ENCODE measurements around the gene ARHGAP6. TPM values are rescaled to one million over a fixed set of nuclear protein-coding genes. Genes with fewer than 3 reads are reported as not detected.
A peak's percentile ranks its signal among the peaks of the same experiment; 100 is the strongest.
"Not testable (repeated sequence)": the region's sequence is repeated elsewhere in the genome, so short reads cannot be mapped to it uniquely, and the experiment has no call there.

ARHGAP6 gene
- total and polyA plus RNA-seq, 4 donors = 5.1 to 19.5 (median 12.9) TPM

DNA sequence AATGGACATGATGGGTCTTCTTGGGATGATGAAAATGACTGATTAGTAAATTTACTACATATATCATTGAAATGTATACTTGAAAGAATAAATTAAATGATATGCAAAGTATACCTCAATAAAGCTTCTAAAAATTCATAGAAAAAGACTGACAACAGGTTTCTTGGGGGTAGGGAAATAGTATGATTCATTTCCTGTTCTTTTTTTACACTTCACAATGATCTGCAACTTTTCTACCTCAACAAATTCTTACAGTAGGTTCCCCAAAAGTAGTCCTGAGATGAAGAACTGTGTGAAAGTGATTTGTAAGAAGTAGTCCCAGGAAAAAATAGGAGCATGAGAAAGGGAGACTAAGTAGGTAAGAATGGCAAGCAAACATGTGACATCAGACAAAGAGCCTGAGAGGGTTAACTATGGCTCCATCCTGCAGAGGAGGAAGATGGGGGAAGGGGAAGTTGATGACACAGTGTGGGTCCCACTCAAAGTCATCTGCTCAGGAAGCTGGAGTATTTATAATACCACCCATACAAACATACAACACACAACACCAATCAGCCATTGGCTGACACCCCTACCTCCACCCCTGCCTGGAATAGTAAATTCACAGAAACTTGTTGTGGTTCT lies 73.9 kb downstream of the ARHGAP6 start:
- Histone ChIP-seq H3K4me1 (ENCODE audit: control insufficient read depth in 1 of 2, insufficient read depth in 2 of 2, low read length in 2 of 2) (no peaks in the 10 kb centered on the region), H3K9me3 (ENCODE audit: control insufficient read depth, low read length) (no peaks in the 10 kb centered on the region), H3K27me3 (ENCODE audit: control insufficient read depth in 1 of 2, insufficient read depth in 2 of 2, low read length in 1 of 2) (no peaks in the 10 kb centered on the region), H3K4me3 (ENCODE audit: low read length in 2 of 2) (no peak overlapping the region), H3K36me3 (ENCODE audit: control insufficient read depth in 1 of 2, insufficient read depth in 2 of 2, low read length in 1 of 2) (no peaks in the 10 kb centered on the region), H3K27ac (ENCODE audit: low read depth in 1 of 2, low read length in 2 of 2) (no peak overlapping the region)
- ATAC-seq (ENCODE audit: low FRiP score) = no peak
- no peak for DNase-seq
- intact Hi-C loops (cut with DNase I) = no loop called here

DNA sequence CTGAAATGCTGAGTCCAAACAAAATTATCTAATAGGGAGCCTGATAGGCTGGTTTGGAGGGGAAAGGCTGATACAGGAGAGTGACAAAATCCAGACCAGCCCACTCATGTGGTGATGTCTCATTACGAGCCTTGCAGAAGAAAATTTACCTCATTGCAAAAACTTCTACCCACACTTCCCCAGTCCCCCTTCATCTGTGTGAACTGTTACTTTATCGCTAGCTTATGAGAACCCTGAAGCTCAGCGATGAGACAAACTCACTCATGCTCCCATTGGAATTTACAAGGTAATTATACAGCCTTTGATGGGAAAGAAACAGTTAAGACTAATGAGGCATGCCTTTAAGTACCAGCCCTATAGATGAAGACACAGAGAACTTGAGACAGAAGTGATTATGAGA lies 76.1 kb downstream of the ARHGAP6 start:
- intact Hi-C loops (cut with DNase I) = no loop called here
- H3K36me3 ChIP-seq (ENCODE audit: control insufficient read depth in 1 of 2, insufficient read depth in 2 of 2, low read length in 1 of 2) = no peaks in the 10 kb centered on the region
- no peak overlapping the region for H3K4me3 ChIP-seq (ENCODE audit: low read length in 2 of 2)
- no peaks in the 10 kb centered on the region for H3K9me3 ChIP-seq (ENCODE audit: control insufficient read depth, low read length)
- WGBS, 2 donors = 26 to 47% methylated on average over 3 of the region's 3 CpGs
- ATAC-seq (ENCODE audit: low FRiP score) = no peak
- no peaks in the 10 kb centered on the region for H3K27me3 ChIP-seq (ENCODE audit: control insufficient read depth in 1 of 2, insufficient read depth in 2 of 2, low read length in 1 of 2)
- no peaks in the 10 kb centered on the region for H3K4me1 ChIP-seq (ENCODE audit: control insufficient read depth in 1 of 2, insufficient read depth in 2 of 2, low read length in 2 of 2)
- no peak overlapping the region for H3K27ac ChIP-seq (ENCODE audit: low read depth in 1 of 2, low read length in 2 of 2)
- no peak for DNase-seq

DNA sequence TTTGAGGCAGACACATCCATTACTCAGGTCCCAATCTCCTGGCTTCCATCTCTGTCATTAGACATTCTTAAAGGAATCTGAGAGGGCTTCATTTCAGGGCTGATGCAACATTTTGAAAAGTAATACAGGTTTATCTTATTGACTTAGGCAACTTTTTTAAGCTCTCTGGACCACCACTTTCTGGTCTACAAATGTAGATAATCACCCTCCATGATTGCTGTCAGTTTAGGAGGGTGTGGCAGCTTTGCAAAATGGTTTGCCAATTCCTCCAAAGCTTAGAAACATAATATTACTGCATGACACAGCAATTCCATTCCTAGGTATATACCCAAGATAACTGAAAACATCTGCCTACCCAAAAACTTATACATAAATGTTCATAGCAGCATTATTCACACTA lies 77.6 kb downstream of the ARHGAP6 start:
- Histone ChIP-seq H3K4me1 (ENCODE audit: control insufficient read depth in 1 of 2, insufficient read depth in 2 of 2, low read length in 2 of 2) (no peaks in the 10 kb centered on the region), H3K27me3 (ENCODE audit: control insufficient read depth in 1 of 2, insufficient read depth in 2 of 2, low read length in 1 of 2) (no peaks in the 10 kb centered on the region), H3K4me3 (ENCODE audit: low read length in 2 of 2) (no peak overlapping the region), H3K9me3 (ENCODE audit: control insufficient read depth, low read length) (no peaks in the 10 kb centered on the region), H3K27ac (ENCODE audit: low read depth in 1 of 2, low read length in 2 of 2) (no peak overlapping the region), H3K36me3 (ENCODE audit: control insufficient read depth in 1 of 2, insufficient read depth in 2 of 2, low read length in 1 of 2) (no peaks in the 10 kb centered on the region)
- no peak for ATAC-seq (ENCODE audit: low FRiP score)
- intact Hi-C loops (cut with DNase I) = no loop called here
- DNase-seq = no peak

DNA sequence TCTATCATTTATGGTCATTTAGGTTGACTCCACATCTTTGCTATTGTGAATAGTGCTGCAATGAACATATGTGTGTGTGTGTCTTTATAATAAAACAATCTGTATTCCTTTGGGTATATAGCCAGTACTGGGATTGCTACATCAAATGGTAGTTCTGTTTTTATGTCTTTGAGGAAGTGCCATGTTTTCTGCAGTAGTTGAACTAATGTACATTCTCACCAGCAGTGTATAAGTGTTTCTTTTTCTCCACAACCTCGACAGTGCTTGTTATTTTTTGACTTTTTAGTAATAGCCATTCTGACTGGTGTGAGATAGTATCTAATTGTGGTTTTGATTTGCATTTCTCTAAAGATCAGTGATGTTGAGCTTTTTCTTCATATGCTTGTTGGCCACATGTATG lies 80.5 kb downstream of the ARHGAP6 start:
- DNase-seq (no peak), ATAC-seq (ENCODE audit: low FRiP score) (no peak)
- no peaks in the 10 kb centered on the region for H3K4me1 ChIP-seq (ENCODE audit: control insufficient read depth in 1 of 2, insufficient read depth in 2 of 2, low read length in 2 of 2)
- H3K27ac ChIP-seq (ENCODE audit: low read depth in 1 of 2, low read length in 2 of 2) = no peak overlapping the region
- no peak overlapping the region for H3K4me3 ChIP-seq (ENCODE audit: low read length in 2 of 2)
- WGBS, 2 donors = 12 to 57% methylated on average over 1 of the region's 1 CpG
- H3K27me3 ChIP-seq (ENCODE audit: control insufficient read depth in 1 of 2, insufficient read depth in 2 of 2, low read length in 1 of 2) = no peaks in the 10 kb centered on the region
- H3K36me3 ChIP-seq (ENCODE audit: control insufficient read depth in 1 of 2, insufficient read depth in 2 of 2, low read length in 1 of 2) = no peaks in the 10 kb centered on the region
- no peaks in the 10 kb centered on the region for H3K9me3 ChIP-seq (ENCODE audit: control insufficient read depth, low read length)
- intact Hi-C loops (cut with DNase I) = no loop called here

DNA sequence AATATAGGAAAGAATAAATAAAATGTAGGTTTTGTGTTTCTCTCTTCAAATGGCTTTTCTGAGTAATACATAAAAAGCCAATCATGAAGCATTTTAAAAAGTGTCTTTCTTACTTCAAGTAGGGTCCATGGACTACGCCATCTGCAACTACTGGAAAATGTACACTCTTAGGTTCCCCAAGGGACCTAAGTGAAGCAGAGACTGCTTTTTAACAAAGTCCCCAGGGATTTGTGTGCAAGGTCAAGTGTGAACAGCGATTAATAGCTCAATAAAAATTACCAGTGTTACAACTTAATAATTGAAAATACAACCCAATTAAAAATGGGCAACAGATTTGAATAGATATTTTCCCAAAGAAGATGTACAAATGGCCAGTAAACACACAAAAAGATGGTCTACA lies 84.9 kb downstream of the ARHGAP6 start:
- WGBS, 2 donors = 46 to 70% methylated on average over 2 of the region's 2 CpGs
- intact Hi-C loops (cut with DNase I) = no loop called here
- H3K4me3 ChIP-seq (ENCODE audit: low read length in 2 of 2) = no peak overlapping the region
- no peaks in the 10 kb centered on the region for H3K27me3 ChIP-seq (ENCODE audit: control insufficient read depth in 1 of 2, insufficient read depth in 2 of 2, low read length in 1 of 2)
- H3K36me3 ChIP-seq (ENCODE audit: control insufficient read depth in 1 of 2, insufficient read depth in 2 of 2, low read length in 1 of 2) = no peaks in the 10 kb centered on the region
- no peak for DNase-seq
- no peaks in the 10 kb centered on the region for H3K4me1 ChIP-seq (ENCODE audit: control insufficient read depth in 1 of 2, insufficient read depth in 2 of 2, low read length in 2 of 2)
- no peaks in the 10 kb centered on the region for H3K9me3 ChIP-seq (ENCODE audit: control insufficient read depth, low read length)
- no peak overlapping the region for H3K27ac ChIP-seq (ENCODE audit: low read depth in 1 of 2, low read length in 2 of 2)
- ATAC-seq (ENCODE audit: low FRiP score) = no peak

DNA sequence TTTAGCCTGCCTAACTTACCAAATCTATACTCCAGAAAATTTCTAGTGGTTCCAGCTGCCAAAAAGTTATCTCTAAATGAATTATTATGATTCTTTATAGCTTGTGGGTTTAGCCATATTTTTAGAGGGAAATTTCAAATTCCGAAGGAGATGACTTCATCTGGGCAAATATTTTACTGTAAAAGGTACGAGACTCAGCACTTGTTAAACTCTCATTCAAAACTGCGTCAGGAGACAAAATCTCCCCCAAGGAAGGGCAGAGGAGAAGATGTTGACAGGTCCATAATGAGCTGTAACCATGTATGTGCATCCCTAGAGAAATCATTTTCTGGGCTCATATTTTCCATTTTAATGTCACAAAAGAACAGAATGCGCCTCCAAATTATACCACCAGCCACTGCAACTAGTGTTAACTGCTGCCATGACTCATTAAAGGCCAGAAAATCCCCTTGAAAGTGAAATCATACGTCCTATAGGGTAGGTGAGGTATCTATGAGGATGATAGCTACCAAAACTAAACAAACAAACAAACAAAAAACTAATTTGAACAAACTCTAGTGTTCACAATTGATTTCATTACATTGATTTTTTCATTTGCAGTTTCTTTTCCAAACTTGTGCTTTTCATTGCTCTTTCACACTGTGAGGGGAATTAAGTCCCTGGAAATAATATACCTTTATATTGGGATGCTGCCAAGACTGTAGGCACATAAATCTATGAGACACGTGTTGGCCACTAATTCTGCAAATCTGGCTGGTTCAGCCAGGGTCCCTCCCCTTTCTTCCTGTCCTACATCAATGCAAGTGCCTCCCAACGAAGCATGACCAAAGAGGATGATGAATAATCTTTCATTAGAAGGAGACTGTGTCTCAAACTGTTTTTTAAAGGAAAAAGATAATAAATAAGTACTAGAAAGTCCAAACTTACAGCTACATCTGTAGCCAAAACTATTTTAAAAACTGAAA lies 85.8 kb downstream of the ARHGAP6 start:
- Histone ChIP-seq H3K4me1 (ENCODE audit: control insufficient read depth in 1 of 2, insufficient read depth in 2 of 2, low read length in 2 of 2) (peaks cover 0 to 2% of the 10 kb centered on the region in 2 donors), H3K4me3 (ENCODE audit: low read length in 2 of 2) (peak overlapping the region in 1 of 2 donors; percentile 5), H3K27me3 (ENCODE audit: control insufficient read depth in 1 of 2, insufficient read depth in 2 of 2, low read length in 1 of 2) (no peaks in the 10 kb centered on the region), H3K36me3 (ENCODE audit: control insufficient read depth in 1 of 2, insufficient read depth in 2 of 2, low read length in 1 of 2) (no peaks in the 10 kb centered on the region), H3K27ac (ENCODE audit: low read depth in 1 of 2, low read length in 2 of 2) (no peak overlapping the region), H3K9me3 (ENCODE audit: control insufficient read depth, low read length) (no peaks in the 10 kb centered on the region)
- intact Hi-C loops (cut with DNase I) = no loop called here
- 6 to 16% methylated on average over 7 of the region's 7 CpGs for WGBS, 2 donors
- ATAC-seq (ENCODE audit: low FRiP score) (no peak), DNase-seq (no peak)

DNA sequence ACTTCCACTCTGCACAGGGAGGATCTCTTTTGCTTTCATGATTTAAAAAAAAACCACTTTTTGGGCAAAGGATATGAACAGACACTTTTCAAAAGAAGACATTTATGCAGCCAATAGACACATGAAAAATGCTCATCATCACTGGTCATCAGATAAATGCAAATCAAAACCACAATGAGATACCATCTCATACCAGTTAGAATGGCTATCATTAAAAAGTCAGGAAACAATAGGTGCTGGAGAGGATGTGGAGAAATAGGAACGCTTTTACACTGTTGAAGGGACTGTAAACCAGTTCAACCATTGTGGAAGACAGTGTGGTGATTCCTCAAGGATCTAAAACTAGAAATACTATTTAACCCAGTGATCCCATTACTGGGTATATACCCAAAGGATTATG lies 87.4 kb downstream of the ARHGAP6 start:
- H3K27ac ChIP-seq (ENCODE audit: low read depth in 1 of 2, low read length in 2 of 2); H3K4me3 ChIP-seq (ENCODE audit: low read length in 2 of 2); H3K4me1 ChIP-seq (ENCODE audit: control insufficient read depth in 1 of 2, insufficient read depth in 2 of 2, low read length in 2 of 2); H3K27me3 ChIP-seq (ENCODE audit: control insufficient read depth in 1 of 2, insufficient read depth in 2 of 2, low read length in 1 of 2); intact Hi-C loops (cut with DNase I); H3K9me3 ChIP-seq (ENCODE audit: control insufficient read depth, low read length); DNase-seq; ATAC-seq (ENCODE audit: low FRiP score); H3K36me3 ChIP-seq (ENCODE audit: control insufficient read depth in 1 of 2, insufficient read depth in 2 of 2, low read length in 1 of 2): not testable (repeated sequence)
- 90 to 93% methylated on average over 1 of the region's 1 CpG for WGBS, 2 donors

DNA sequence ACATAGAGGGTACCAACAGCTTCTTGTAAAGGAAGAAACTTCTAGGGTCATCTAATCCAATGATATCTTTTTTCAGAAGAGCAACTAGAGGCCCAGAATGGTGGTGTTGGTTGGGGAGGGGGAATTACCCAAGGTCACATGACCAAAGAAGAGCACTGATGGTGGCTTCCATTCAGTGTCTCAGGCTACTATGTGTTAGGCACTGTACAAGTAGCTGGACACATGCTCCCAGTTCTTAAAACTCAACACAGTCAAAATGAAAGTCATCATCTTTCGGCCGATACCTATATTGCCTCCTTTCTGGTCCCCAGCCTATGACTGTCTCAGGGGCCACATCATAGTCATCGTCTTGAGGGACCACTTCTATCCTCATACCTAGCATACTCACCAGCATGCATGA lies 88.1 kb downstream of the ARHGAP6 start:
- ATAC-seq (ENCODE audit: low FRiP score) (no peak), DNase-seq (no peak)
- no peak overlapping the region for H3K27ac ChIP-seq (ENCODE audit: low read depth in 1 of 2, low read length in 2 of 2)
- H3K4me1 ChIP-seq (ENCODE audit: control insufficient read depth in 1 of 2, insufficient read depth in 2 of 2, low read length in 2 of 2) = peaks cover 0 to 2% of the 10 kb centered on the region in 2 donors
- H3K4me3 ChIP-seq (ENCODE audit: low read length in 2 of 2) = no peak overlapping the region
- no peaks in the 10 kb centered on the region for H3K27me3 ChIP-seq (ENCODE audit: control insufficient read depth in 1 of 2, insufficient read depth in 2 of 2, low read length in 1 of 2)
- intact Hi-C loops (cut with DNase I) = no loop called here
- no peaks in the 10 kb centered on the region for H3K9me3 ChIP-seq (ENCODE audit: control insufficient read depth, low read length)
- H3K36me3 ChIP-seq (ENCODE audit: control insufficient read depth in 1 of 2, insufficient read depth in 2 of 2, low read length in 1 of 2) = no peaks in the 10 kb centered on the region
- WGBS, 2 donors = 97 to 99% methylated on average over 3 of the region's 3 CpGs

DNA sequence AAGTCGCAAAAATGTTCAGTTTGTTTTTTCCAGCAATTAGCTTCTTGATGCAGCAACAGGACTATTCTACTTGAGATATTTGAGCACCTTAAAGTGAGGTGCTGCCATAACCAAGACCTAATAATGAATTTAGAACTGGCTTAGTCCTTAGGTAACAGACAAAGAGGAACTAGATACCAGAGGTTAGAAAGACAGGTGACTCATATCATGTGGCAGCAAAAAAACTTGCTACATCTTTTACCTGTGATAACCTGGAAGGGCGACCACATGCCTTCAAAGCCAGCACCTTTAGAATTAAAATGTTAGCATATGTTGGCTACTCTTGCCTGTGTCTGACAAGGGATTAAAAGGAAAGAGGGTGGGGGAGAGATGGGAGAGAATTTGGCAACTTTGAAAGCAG lies 90.4 kb downstream of the ARHGAP6 start:
- Histone ChIP-seq H3K9me3 (ENCODE audit: control insufficient read depth, low read length) (no peaks in the 10 kb centered on the region), H3K27ac (ENCODE audit: low read depth in 1 of 2, low read length in 2 of 2) (no peak overlapping the region), H3K27me3 (ENCODE audit: control insufficient read depth in 1 of 2, insufficient read depth in 2 of 2, low read length in 1 of 2) (no peaks in the 10 kb centered on the region), H3K4me3 (ENCODE audit: low read length in 2 of 2) (no peak overlapping the region), H3K4me1 (ENCODE audit: control insufficient read depth in 1 of 2, insufficient read depth in 2 of 2, low read length in 2 of 2) (peaks cover 0 to 2% of the 10 kb centered on the region in 2 donors), H3K36me3 (ENCODE audit: control insufficient read depth in 1 of 2, insufficient read depth in 2 of 2, low read length in 1 of 2) (no peaks in the 10 kb centered on the region)
- ATAC-seq (ENCODE audit: low FRiP score) = no peak
- WGBS, 2 donors = 80 to 96% methylated on average over 2 of the region's 2 CpGs
- DNase-seq = no peak
- intact Hi-C loops (cut with DNase I) = no loop called here
